GM12874 (cell line): Measurements from ENCODE around the gene RNASE12.

Source experiments
- TF ChIP-seq, protein P1 (sequence below): IDR thresholded peaks from 2 replicates; pipeline ENCODE4 v1.5.1; 2011; ENCODE audit warnings: low read depth, mild to moderate bottlenecking, control low read depth, low read length, moderate library complexity; ENCODE audit not compliant: insufficient read depth

The RNASE12 gene

DNA sequence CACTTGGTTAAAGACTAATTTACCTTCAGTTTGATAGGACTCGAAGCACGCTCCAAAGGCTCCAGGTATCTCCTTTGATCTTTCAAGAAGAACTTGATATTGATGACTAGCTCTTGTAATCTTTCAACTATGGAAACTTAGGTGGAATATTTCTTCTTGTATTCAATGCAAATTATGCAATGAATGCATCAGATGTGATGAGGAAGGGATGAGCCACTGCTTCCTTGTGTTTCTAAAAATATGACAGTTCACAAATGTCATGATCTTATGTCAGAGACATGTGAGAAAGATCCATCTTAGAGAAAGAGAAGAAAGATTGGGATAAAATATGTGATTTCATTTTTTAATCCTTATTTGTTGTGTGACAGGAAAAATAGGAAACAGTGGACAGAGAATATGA lies 40.2 kb downstream of the RNASE12 start:
- TF ChIP-seq, protein P1, sequence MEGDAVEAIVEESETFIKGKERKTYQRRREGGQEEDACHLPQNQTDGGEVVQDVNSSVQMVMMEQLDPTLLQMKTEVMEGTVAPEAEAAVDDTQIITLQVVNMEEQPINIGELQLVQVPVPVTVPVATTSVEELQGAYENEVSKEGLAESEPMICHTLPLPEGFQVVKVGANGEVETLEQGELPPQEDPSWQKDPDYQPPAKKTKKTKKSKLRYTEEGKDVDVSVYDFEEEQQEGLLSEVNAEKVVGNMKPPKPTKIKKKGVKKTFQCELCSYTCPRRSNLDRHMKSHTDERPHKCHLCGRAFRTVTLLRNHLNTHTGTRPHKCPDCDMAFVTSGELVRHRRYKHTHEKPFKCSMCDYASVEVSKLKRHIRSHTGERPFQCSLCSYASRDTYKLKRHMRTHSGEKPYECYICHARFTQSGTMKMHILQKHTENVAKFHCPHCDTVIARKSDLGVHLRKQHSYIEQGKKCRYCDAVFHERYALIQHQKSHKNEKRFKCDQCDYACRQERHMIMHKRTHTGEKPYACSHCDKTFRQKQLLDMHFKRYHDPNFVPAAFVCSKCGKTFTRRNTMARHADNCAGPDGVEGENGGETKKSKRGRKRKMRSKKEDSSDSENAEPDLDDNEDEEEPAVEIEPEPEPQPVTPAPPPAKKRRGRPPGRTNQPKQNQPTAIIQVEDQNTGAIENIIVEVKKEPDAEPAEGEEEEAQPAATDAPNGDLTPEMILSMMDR: no peak

DNA sequence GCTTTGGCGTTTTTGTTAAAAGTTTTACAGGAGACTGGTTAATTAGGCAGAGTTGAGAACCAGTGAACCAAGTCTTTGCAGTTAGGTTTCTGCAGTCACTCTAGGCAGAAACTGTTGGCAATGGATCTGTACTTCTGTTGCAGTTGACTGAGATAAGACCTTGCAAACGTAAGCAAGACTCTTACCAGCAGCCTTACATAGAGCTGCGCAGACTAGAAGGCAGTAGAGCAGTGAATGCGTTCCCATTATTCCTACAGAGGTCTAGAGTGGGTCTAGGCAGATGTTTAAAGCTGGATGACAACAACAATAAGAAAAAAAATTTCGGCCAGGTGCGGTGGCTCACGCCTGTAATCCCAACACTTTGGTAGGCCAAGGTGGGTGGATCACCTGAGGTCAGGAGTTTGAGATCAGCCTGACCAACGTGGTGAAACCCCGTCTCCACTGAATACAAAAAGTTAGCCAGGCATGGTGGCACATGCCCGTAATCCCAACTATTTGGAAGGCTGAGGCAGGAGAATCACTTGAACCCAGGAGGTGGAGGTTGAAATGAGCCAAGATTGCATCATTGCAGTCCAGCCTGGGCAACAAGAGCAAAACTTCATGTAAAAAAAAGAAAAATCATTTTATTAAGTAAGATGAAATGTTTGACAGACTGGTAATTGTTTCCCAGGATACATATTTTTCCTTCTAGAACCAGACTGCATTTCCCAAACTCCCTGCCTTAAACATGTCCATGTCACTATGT lies 42.6 kb downstream of the RNASE12 start:
- TF ChIP-seq, protein P1: no peak

DNA sequence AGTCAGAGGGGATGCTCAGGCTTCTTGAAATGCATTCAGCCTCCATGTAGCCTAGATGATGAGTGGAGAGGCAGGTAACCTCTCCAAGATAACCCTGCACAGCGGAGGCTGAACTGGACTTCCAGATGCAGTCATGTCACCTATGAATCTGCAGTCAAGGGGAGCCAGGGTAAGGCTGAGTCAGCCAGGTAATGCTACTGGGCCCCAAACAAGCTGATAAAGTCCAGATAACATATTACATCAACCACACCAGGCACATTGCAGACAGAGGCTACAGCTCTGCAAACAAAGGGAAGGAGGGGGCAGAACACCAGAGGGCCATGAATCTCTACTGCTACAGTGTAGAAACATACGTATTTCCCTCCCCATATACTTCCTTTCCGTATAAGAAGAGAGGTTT lies 44.3 kb downstream of the RNASE12 start:
- TF ChIP-seq, protein P1: no peak
